NAMALWA (cell line): Measurements from ENCODE around the gene ARSK.

Experiments
- DNase-seq: peaks from one replicate; pipeline ENCODE4 v3.0.0-alpha.2; 2015; ENCODE audit warnings: low spot score

ARSK gene

DNA sequence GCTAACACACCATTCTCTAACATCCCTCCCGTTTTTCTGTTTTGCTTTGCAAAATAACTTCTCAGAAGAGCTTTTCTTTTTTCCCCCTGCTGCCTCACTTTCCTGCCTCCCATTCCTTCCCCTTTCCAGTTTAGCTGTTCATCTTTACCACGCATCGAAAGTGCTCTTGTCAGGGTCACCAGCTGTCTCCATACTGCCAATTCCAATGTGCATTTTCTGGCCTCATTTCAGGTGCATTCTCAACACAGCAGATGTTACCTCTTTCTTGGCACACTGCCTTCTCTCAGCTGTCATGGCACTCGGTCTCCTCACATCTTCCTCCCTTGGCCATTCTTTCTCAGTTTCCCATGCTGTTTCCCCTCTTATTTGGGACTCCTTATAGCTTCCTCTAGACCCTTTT is 9.5 kb downstream of the ARSK start:
- DNase-seq = no peak

GRCh38 chr5:95565280-95565920 is 10.5 kb downstream of the ARSK start:
- no peak for DNase-seq

- no peak for DNase-seq
Observed at GRCh38 chr5:95572016-95572415, 17.1 kb downstream of the ARSK start.

DNA sequence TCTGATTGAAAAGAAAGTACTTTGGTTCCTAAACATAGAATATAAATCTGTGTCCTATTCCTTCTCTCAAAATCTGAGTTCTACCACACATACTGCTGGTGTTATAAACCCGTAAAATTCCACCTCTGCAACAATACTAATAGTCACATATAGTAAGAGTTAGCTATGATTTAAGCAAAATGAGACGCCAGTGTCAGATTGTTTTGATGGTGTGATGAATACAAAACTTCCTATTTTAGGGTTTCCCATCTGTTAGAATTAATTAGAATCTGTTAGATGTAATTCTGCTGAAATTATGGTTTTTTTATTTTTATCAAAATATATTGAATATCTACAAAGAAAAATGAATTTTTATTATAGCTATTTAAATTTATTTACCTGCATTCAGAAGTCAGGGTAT is 26.7 kb downstream of the ARSK start:
- no peak for DNase-seq

GRCh38 chr5:95583992-95584391 is 29.1 kb downstream of the ARSK start:
- DNase-seq = no peak

- DNase-seq = no peak
Observed at GRCh38 chr5:95590880-95591279, 36.0 kb downstream of the ARSK start.

DNA sequence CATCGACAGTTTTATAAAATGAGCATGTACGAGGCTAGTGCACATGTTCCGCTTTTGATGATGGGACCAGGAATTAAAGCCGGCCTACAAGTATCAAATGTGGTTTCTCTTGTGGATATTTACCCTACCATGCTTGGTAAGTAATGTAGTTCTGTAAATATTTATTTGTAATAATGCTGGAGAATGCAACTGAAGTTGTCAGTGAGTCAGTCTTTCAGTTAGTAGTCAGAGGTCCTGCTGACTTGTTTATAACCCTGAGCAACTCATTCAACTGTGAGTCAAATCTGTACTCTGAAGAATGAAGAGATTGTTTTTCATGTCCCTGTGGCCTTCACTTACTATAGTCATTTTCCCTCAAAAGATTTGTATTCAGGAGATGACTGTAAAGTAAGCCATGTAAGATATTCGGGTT is 36.6 kb downstream of the ARSK start:
- DNase-seq = no peak

DNA sequence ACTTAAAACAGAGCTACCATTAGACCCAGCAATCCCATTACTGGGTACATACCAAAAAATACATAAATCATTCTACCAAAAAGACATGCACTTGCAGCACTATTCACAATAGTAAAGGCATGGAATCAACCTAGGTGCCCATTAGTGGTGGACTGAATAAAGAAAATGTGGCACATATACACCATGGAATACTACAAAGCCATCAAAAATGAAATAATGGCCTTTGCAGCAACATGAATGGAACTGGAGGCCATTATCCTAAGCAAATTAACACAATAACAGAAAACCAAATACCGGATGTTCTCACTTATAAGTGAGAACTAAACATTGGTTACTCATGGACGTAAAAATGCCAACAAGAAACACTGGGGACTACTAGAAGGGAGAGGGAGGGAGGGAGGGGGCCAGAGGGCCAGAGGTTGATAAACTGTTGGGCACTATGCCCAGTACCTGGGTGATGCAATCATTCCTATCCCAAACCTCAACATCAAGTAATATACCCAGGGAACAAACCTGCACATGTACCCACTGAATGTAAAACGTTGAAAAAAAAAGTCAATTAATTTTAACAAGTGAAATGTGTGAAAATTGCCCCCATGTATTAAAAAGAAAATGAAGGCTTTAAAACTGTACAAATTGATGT is 40.5 kb downstream of the ARSK start:
- no peak for DNase-seq

GRCh38 chr5:95599252-95599651 is 44.4 kb downstream of the ARSK start:
- DNase-seq = no peak

- no peak for DNase-seq
Observed at GRCh38 chr5:95600557-95600956, 45.7 kb downstream of the ARSK start.

- DNase-seq = no peak
Observed at GRCh38 chr5:95605786-95606185, 50.9 kb downstream of the ARSK start.

DNA sequence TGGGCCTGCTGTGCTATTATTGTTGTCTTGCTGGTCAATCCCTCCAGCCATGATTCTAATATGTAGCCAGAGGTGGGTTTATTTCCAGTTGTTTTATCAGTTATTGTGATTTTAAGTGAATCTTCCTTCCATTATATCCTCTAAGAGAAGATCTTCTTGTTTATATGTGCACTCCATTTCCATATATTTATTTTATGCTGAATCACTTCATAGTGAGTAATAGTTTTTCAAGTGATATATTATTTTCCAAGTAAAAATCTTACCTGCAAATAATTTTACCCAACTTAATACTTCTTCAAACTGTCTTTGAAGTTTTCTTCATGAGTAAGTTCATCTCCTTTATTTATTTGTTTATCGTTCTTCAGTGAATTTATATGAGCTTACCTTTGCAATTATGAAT is 51.5 kb downstream of the ARSK start:
- DNase-seq = no peak

- DNase-seq = no peak
Observed at GRCh38 chr5:95609711-95610110, 54.8 kb downstream of the ARSK start.

DNA sequence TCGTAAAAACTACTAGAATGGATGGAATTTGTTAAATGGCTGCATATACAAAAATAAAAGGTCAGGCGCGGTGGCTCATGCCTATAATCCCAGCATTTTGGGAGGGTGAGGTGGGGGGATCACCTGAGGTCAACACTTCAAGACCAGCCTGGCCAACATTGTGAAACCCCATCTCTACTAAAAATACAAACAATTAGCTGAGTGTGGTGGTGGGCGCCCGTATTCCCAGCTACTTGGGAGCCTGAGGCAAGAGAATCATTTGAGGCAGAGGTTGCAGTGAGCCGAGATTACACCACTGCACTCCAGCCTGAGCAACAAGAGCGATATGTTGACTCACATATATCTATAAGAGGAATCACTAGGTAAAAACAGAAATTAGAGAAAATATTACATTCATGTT is 55.6 kb downstream of the ARSK start:
- no peak for DNase-seq

DNA sequence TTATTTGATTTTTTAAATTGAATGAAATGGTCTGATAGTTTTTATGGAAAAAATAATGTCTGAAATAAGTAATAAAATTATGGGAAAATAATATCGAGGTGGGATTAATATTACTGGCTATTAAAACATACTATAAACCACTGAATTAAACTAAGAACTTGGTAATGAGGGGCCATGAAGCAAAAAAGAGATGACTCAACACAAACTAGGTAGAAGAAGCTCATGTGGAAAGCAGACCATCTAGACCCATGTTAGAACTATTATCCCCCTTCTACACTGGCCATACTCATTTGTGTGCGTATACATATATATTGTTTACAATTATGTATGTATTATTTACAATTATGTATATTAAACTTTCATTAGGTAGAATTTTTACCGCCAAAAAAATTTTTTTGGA is 56.5 kb downstream of the ARSK start:
- DNase-seq = no peak

- no peak for DNase-seq
Observed at GRCh38 chr5:95613514-95613913, 58.6 kb downstream of the ARSK start.

GRCh38 chr5:95615164-95615467 is 60.2 kb downstream of the ARSK start:
- no peak for DNase-seq

DNA sequence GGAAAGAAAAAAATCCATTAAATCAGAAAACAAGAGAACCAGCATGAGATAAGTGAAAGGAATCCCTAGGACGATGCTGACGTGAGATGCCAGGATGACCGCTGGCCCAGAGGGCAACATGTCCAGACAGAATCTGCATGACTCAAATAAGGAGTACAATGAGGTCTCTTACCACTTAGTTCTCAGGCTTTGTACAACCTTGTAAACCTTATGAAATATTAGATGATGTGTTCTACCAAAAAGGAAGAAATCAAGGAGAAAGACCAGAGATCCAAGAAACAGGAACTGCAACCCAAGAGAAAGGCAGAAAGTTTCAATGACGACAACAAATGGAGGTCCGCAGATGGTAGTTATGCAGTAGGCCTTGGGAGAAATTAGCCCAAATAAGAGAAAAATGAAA is 62.2 kb downstream of the ARSK start:
- no peak for DNase-seq

GRCh38 chr5:95619096-95619495 is 64.2 kb downstream of the ARSK start:
- no peak for DNase-seq

DNA sequence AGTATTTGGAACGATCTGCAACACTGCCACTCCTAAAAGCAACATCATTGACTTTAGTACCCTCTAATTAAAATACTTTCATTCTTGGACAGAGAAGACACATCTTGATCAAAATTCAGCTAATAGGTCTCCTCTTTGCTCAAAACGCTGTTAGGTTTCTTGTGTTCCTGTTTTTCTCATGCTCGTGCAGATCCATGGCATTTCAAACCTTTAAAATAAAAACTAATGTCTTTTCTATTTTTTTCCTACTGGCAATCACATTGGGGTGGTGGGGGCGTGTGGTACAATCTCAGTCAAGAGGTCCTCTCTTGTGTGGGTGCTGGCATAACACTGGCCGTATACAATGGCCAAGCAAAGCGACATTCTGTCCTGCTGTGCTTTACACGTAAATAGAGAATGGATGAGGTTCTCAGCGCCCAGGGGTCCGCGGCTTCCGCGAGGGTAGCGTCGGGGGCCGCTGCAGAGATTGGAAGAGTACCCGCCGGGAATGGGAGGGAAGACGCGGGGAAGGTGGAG is 64.7 kb downstream of the ARSK start:
- no peak for DNase-seq

DNA sequence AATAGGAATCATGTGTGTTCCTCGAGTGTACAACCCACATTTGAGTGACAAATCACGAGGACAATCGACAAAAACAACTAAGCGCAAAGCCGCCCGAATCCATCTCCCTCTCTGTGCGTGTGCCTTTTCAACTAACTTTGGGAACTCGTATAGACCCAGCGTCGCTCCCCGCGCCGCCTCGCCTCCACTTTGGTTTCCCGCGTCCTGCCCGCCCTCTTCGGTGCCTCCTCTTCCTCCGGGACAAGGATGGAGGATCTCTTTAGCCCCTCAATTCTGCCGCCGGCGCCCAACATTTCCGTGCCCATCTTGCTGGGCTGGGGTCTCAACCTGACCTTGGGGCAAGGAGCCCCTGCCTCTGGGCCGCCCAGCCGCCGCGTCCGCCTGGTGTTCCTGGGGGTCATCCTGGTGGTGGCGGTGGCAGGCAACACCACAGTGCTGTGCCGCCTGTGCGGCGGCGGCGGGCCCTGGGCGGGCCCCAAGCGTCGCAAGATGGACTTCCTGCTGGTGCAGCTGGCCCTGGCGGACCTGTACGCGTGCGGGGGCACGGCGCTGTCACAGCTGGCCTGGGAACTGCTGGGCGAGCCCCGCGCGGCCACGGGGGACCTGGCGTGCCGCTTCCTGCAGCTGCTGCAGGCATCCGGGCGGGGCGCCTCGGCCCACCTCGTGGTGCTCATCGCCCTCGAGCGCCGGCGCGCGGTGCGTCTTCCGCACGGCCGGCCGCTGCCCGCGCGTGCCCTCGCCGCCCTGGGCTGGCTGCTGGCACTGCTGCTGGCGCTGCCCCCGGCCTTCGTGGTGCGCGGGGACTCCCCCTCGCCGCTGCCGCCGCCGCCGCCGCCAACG is 65.3 kb downstream of the ARSK start, which contains the start of gene GPR150:
GPR150 (plus strand) TSS at position 58 of the 840 bp plus-strand sequence; CDS start at position 247, 189 bp downstream.
- DNase-seq = no peak

DNA sequence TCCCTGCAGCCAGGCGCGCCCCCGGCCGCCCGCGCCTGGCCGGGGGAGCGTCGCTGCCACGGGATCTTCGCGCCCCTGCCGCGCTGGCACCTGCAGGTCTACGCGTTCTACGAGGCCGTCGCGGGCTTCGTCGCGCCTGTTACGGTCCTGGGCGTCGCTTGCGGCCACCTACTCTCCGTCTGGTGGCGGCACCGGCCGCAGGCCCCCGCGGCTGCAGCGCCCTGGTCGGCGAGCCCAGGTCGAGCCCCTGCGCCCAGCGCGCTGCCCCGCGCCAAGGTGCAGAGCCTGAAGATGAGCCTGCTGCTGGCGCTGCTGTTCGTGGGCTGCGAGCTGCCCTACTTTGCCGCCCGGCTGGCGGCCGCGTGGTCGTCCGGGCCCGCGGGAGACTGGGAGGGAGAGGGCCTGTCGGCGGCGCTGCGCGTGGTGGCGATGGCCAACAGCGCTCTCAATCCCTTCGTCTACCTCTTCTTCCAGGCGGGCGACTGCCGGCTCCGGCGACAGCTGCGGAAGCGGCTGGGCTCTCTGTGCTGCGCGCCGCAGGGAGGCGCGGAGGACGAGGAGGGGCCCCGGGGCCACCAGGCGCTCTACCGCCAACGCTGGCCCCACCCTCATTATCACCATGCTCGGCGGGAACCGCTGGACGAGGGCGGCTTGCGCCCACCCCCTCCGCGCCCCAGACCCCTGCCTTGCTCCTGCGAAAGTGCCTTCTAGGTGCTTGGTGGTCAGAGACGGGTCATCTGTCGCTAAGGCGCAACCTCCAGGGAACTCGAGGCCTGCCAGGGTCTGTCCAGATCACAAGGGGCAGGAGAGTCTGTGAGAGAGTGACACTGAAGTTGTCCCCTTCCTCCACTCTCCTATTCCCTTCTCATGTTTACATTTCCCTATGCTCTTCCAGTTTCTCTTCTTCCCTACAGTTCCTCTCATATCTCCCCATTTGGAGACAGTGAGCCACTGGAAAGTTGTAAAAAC is 66.3 kb downstream of the ARSK start:
- DNase-seq = no peak
